ENCODE data around the gene MCM3. TPM values are rescaled to one million over a fixed set of nuclear protein-coding genes. Genes with fewer than 3 reads are reported as not detected.

Gene MCM3
- total and polyA plus RNA-seq, 12 donors: 10.5 to 65.5 (median 25.0) TPM

DNA sequence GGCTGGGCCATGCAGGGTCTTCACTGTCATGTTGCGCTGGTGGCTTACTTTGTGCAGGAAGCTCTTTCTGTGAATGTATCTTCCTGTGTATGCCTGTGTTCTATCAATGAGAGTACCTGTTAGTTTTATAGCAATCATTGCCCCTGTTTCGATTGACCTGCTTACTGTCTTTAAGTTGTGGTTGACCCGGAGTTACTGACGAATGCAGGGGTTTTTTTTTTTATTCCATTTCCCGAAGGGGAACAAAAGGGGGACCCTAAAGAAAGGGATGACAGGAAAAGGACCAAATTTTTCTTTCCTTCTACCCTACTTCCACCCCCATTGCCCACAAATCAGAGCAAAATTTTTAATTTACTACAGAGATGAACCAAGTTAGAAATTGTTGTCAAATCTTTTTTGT lies 40.1 kb downstream of the MCM3 start, which contains the start of gene IL17F:
Gene IL17F, minus strand, starts transcription at position 101 of the 400 bp plus-strand sequence. Its CDS starts 71 bp downstream, at position 30.
- H3K27me3 ChIP-seq: no peaks in the 10 kb centered on the region
- no peak within 1 kb of the TSS for H3K4me3 ChIP-seq
- H3K4me1 ChIP-seq (replicated peaks in 1 of 2): no peaks in the 10 kb centered on the region
- DNase-seq: no peak
- intact Hi-C loops (cut with DNase I): loop anchor here in 1 of 2 donors (10.0 kb wide), 1 partner anchor 1280 kb away; no protein-coding TSS in a partner anchor
- 66 to 82% (median 80%) methylated on average over 5 of the region's 5 CpGs for WGBS, 4 donors
- H3K9me3 ChIP-seq (replicated peaks in 1 of 3): no peaks in the 10 kb centered on the region
- H3K36me3 ChIP-seq (replicated peaks in 1 of 2): no peaks in the 10 kb centered on the region
- TF ChIP-seq CTCF (IDR thresholded peaks at IDR 0.05) (no peak), POLR2A (IDR thresholded peaks at IDR 0.05) (no peak)
- no peak within 1 kb of the TSS for H3K27ac ChIP-seq

GRCh38 chr6:52243282-52243893 lies 41.2 kb downstream of the MCM3 start:
- Histone ChIP-seq H3K27me3 (no peaks in the 10 kb centered on the region), H3K4me3 (no peak overlapping the region), H3K36me3 (replicated peaks in 1 of 2) (no peaks in the 10 kb centered on the region), H3K4me1 (replicated peaks in 1 of 2) (no peaks in the 10 kb centered on the region), H3K9me3 (replicated peaks in 1 of 3) (no peaks in the 10 kb centered on the region), H3K27ac (no peak overlapping the region)
- TF ChIP-seq CTCF (IDR thresholded peaks at IDR 0.05): no peak
- no peak for TF ChIP-seq POLR2A (IDR thresholded peaks at IDR 0.05)
- intact Hi-C loops (cut with DNase I): loop anchor here in 1 of 2 donors (10.0 kb wide), 1 partner anchor 1279 kb away; no protein-coding TSS in a partner anchor
- DNase-seq: no peak
- WGBS, 4 donors: 78 to 92% (median 90%) methylated on average over 4 of the region's 4 CpGs

DNA sequence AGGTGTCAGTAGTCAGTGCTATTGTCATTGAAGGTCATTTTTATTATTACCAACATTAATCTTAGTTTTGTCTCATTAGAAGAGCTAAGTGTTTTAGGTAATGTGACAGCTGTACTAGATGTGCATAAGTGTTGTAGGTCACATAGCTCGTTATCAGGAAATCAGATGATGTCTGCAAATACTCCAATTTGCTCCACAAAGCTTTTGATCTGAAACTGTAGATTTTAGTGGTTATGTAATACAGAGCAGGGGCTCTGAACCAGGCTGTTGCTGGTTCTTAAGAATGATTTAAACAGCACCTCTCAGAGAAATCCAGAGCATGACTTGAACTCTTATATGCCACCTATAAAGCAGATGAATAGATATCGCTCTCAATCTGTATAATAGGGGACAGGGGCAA lies 42.7 kb downstream of the MCM3 start:
- Histone ChIP-seq H3K9me3 (replicated peaks in 1 of 3) (no peaks in the 10 kb centered on the region), H3K27me3 (no peaks in the 10 kb centered on the region), H3K27ac (no peak overlapping the region), H3K36me3 (replicated peaks in 1 of 2) (no peaks in the 10 kb centered on the region), H3K4me1 (replicated peaks in 1 of 2) (no peaks in the 10 kb centered on the region), H3K4me3 (no peak overlapping the region)
- DNase-seq: no peak
- WGBS, 4 donors: 59 to 84% (median 67%) methylated on average over 1 to 2 of the region's 2 CpGs
- intact Hi-C loops (cut with DNase I): loop anchor here in 1 of 2 donors (10.0 kb wide), 1 partner anchor 1277 kb away; no protein-coding TSS in a partner anchor
- TF ChIP-seq POLR2A (IDR thresholded peaks at IDR 0.05): no peak
- TF ChIP-seq CTCF (IDR thresholded peaks at IDR 0.05): no peak

GRCh38 chr6:52233975-52234823 lies 50.3 kb downstream of the MCM3 start:
- no peaks in the 10 kb centered on the region for H3K4me1 ChIP-seq (replicated peaks in 1 of 2)
- no peaks in the 10 kb centered on the region for H3K9me3 ChIP-seq (replicated peaks in 1 of 3)
- no peaks in the 10 kb centered on the region for H3K36me3 ChIP-seq (replicated peaks in 1 of 2)
- H3K27me3 ChIP-seq: no peaks in the 10 kb centered on the region
- H3K27ac ChIP-seq: no peak overlapping the region
- DNase-seq: peak; percentile 16 to 55 (median 40)
- TF ChIP-seq CTCF (IDR thresholded peaks at IDR 0.05) (peak in 5 of 6 experiments; percentile 8 to 32 (median 14)), POLR2A (IDR thresholded peaks at IDR 0.05) (no peak)
- 31 to 40% (median 34%) methylated on average over 15 of the region's 15 CpGs for WGBS, 4 donors
- no peak overlapping the region for H3K4me3 ChIP-seq
- intact Hi-C loops (cut with DNase I): no loop called here
